ENCODE measurements around the gene SHISA8.
"Not testable (repeated sequence)": the region's sequence is repeated elsewhere in the genome, so short reads cannot be mapped to it uniquely, and the experiment has no call there.

The SHISA8 gene

DNA sequence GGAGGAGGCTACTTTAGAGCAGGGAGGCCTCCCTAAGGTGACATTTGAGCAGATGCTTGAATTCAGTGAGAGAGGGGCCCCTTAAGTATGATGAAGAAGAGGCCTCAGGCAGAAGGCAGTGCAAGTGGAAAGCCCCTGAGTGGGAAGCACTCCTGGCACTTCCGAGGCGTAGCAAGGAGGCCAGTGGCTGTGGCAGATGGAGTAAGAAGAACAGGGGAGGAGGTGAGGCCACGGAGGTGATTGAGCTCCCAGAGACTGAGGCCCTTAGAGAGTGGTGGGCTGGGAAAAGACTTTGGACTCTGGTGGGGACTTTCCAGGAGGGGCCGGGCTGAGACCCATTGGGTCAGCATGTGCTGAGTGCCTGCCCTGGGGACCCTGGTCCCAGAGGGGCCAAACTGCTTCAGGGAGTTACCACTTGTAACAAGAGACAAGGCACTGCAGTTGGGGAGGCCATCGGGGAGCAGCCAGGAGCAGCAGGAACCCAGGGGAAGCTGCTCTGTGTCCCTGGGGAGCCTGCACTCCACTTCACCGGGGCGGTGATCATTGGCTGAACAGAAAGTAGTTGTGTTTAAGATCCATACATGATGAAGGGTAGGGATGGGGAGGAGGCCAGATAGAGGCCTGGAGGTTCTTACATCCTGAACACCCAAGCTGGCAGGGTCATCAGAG, 34.6 kb upstream of the SHISA8 start:
- TF ChIP-seq, protein P1, sequence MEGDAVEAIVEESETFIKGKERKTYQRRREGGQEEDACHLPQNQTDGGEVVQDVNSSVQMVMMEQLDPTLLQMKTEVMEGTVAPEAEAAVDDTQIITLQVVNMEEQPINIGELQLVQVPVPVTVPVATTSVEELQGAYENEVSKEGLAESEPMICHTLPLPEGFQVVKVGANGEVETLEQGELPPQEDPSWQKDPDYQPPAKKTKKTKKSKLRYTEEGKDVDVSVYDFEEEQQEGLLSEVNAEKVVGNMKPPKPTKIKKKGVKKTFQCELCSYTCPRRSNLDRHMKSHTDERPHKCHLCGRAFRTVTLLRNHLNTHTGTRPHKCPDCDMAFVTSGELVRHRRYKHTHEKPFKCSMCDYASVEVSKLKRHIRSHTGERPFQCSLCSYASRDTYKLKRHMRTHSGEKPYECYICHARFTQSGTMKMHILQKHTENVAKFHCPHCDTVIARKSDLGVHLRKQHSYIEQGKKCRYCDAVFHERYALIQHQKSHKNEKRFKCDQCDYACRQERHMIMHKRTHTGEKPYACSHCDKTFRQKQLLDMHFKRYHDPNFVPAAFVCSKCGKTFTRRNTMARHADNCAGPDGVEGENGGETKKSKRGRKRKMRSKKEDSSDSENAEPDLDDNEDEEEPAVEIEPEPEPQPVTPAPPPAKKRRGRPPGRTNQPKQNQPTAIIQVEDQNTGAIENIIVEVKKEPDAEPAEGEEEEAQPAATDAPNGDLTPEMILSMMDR (conservative IDR thresholded peaks at IDR 0.05; ENCODE audit: low read depth, low read length) = no peak
- H3K4me3 ChIP-seq (ENCODE audit: low read length) = no peak overlapping the region
- no peak for DNase-seq (ENCODE audit: low read depth)

GRCh38 chr22:41948928-41949296, 34.0 kb upstream of the SHISA8 start:
- H3K4me3 ChIP-seq (ENCODE audit: low read length); DNase-seq (ENCODE audit: low read depth): not testable (repeated sequence)

DNA sequence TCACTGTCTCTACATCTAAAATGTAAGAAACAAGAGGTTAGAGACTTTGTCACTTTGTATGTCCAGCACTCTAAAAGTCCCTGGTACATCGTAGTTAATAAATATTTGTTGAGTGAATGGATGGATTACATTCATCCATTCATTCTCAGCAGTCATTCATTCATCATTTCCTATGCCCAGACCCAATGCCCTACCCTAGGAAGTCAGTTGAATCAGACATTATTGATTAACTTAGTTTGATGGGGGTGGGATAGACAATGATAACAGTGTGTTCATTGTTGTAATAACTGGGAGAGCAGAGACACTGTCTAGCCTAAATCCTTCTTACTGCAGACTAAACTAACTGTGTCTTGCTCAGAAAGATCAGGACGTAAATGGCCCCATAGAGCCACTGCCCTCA, 33.3 kb upstream of the SHISA8 start:
- TF ChIP-seq, protein P1 (conservative IDR thresholded peaks at IDR 0.05; ENCODE audit: low read depth, low read length) = no peak
- no peak overlapping the region for H3K4me3 ChIP-seq (ENCODE audit: low read length)
- DNase-seq (ENCODE audit: low read depth) = no peak

GRCh38 chr22:41947424-41948080, 32.7 kb upstream of the SHISA8 start:
- TF ChIP-seq, protein P1 (conservative IDR thresholded peaks at IDR 0.05; ENCODE audit: low read depth, low read length) = no peak
- H3K4me3 ChIP-seq (ENCODE audit: low read length) = peak overlapping the region; percentile 85
- DNase-seq (ENCODE audit: low read depth) = no peak

- H3K4me3 ChIP-seq (ENCODE audit: low read length) = peak within 1 kb of the TSS; percentile 85
- TF ChIP-seq, protein P1 (conservative IDR thresholded peaks at IDR 0.05; ENCODE audit: low read depth, low read length) = no peak
Measured at GRCh38 chr22:41946629-41947423, 32.0 kb upstream of the SHISA8 start, which contains the start of gene CENPM. Gene CENPM, minus strand, starts transcription at chr22:41947152. Its CDS starts 76 bp downstream, at chr22:41947076.

DNA sequence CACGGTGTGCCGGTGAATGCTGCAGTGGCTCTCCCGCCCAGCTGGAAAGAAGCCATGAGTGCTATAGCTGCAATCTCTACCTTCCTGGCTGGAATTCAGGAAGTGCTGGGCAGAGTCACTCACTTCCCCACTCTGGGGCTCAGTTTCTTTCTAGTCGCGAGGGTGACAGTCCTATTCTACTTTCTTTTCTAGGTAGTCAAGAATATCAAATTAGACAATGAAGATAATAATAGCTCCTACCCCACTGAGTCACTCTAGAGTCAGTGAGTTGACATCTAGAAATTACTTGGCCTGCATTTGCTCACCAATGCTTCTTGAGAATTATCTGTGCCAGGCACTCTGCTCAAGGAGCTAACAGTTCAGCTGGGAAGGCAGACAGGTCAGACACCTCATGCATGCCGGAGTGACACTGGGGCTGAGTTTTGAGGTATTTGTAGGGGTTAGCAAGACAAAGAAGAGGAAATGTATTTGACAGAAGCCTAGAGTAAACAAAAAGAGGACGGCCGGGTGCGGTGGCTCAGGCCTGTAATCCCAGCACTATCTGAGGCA, 28.9 kb upstream of the SHISA8 start:
- H3K4me3 ChIP-seq (ENCODE audit: low read length) = no peak overlapping the region
- no peak for DNase-seq (ENCODE audit: low read depth)
- TF ChIP-seq, protein P1 (conservative IDR thresholded peaks at IDR 0.05; ENCODE audit: low read depth, low read length) = no peak

More at GRCh38 chr22:41946629-41947423, 32.0 kb upstream of the SHISA8 start, which contains the start of gene CENPM:
- peak; percentile 76 for DNase-seq (ENCODE audit: low read depth)
